Bronchus fibroblast of lung (primary cell): ENCODE results near the gene EIF2B4. TPM values are rescaled to one million over a fixed set of nuclear protein-coding genes. Genes with fewer than 3 reads are reported as not detected.

Experiments used
- total RNA-seq: library from RNA; depleted of rRNA; stranded (reverse); fragments of >200 nt; gene quantifications from 2 replicates; pipeline ENCODE4 v1.2.3, GENCODE V29; 2015

EIF2B4 gene
- total RNA-seq = 37.5 and 39.2 TPM in 2 replicates

GRCh38 chr2:27370026-27370815 lies at the start of gene EIF2B4, which contains the start of gene SNX17:
EIF2B4 (minus strand) TSS chr2:27370338; CDS start chr2:27370314, 24 bp downstream.
SNX17 (plus strand) TSS chr2:27370616; CDS start chr2:27370744, 128 bp downstream.

GRCh38 chr2:27409321-27410073 lies 39.4 kb upstream of the EIF2B4 start, which contains the start of gene PPM1G:
PPM1G (minus strand) TSS chr2:27409591; CDS start chr2:27409422, 169 bp downstream.

GRCh38 chr2:27380626-27381545 lies 10.7 kb upstream of the EIF2B4 start, which contains the start of gene ZNF513:
ZNF513 (minus strand) TSS chr2:27380734; CDS start chr2:27380526, 208 bp downstream.

GRCh38 chr2:27356382-27357181 lies 13.6 kb downstream of the EIF2B4 start, which contains the start of gene GTF3C2:
GTF3C2 (minus strand) TSS chr2:27356764; CDS start chr2:27343554, 13,210 bp downstream.

GRCh38 chr2:27322766-27323595 lies 47.2 kb downstream of the EIF2B4 start, which contains the start of gene MPV17:
MPV17 (minus strand) TSS chr2:27323097; CDS start chr2:27322517, 580 bp downstream.

Other genes with a start within 250 kb of the EIF2B4 start
- not detected in 2 replicates for gene ABHD1, start 246.5 kb downstream of the EIF2B4 start, total RNA-seq
- 57.3 and 57.7 TPM in 2 replicates for gene PREB, start 235.7 kb downstream of the EIF2B4 start, total RNA-seq
- not detected in 2 replicates for gene PRR30, start 230.9 kb downstream of the EIF2B4 start, total RNA-seq
- not detected in 2 replicates for gene TCF23, start 221.3 kb downstream of the EIF2B4 start, total RNA-seq
- 224 and 227 TPM in 2 replicates for gene ATRAID, start 158.3 kb downstream of the EIF2B4 start, total RNA-seq
- gene SLC5A6, start 158.1 kb downstream of the EIF2B4 start, total RNA-seq = 27.1 and 28.2 TPM in 2 replicates
- gene CAD, start 153.0 kb downstream of the EIF2B4 start, total RNA-seq = 58.7 and 59.6 TPM in 2 replicates
- gene SLC30A3, start 107.3 kb downstream of the EIF2B4 start, total RNA-seq = 0.15 and 0.34 TPM in 2 replicates
- not detected in 2 replicates for gene DNAJC5G, start 94.9 kb downstream of the EIF2B4 start, total RNA-seq
- 0.17 TPM in 1 of 2 replicates, not detected in the other for gene TRIM54, start 87.9 kb downstream of the EIF2B4 start, total RNA-seq
- 0.15 and 0.84 TPM in 2 replicates for gene UCN, start 61.9 kb downstream of the EIF2B4 start, total RNA-seq
- gene MPV17, start 47.2 kb downstream of the EIF2B4 start, total RNA-seq = 115 and 122 TPM in 2 replicates
- 36.0 and 37.2 TPM in 2 replicates for gene GTF3C2, start 13.6 kb downstream of the EIF2B4 start, total RNA-seq
- 148 and 149 TPM in 2 replicates for gene SNX17, start 278 bp upstream of the EIF2B4 start, total RNA-seq
- gene ZNF513, start 10.4 kb upstream of the EIF2B4 start, total RNA-seq = 5.8 and 9.1 TPM in 2 replicates
- gene PPM1G, start 39.3 kb upstream of the EIF2B4 start, total RNA-seq = 109 and 110 TPM in 2 replicates
- 69.1 and 74.8 TPM in 2 replicates for gene NRBP1, start 58.3 kb upstream of the EIF2B4 start, total RNA-seq
- gene KRTCAP3, start 72.0 kb upstream of the EIF2B4 start, total RNA-seq = 0.15 TPM in 1 of 2 replicates, not detected in the other
- gene IFT172, start 119.4 kb upstream of the EIF2B4 start, total RNA-seq = 18.1 and 20.0 TPM in 2 replicates
- gene FNDC4, start 124.9 kb upstream of the EIF2B4 start, total RNA-seq = 9.8 and 15.1 TPM in 2 replicates
- gene GCKR, start 126.5 kb upstream of the EIF2B4 start, total RNA-seq = 0.30 and 0.34 TPM in 2 replicates
- gene ZNF512, start 212.7 kb upstream of the EIF2B4 start, total RNA-seq = 17.1 and 17.5 TPM in 2 replicates